Caki2 (cell line): ENCODE measurements around the gene TRIM52. TPM values are rescaled to one million over a fixed set of nuclear protein-coding genes. Genes with fewer than 3 reads are reported as not detected.

ENCODE experiments used
- DNase-seq: peaks from one replicate; pipeline ENCODE4 v3.0.0-alpha.2; 2015; ENCODE audit warnings: low read depth
- in situ Hi-C: cut with HindIII; loops from 2 replicates; pipeline ENCODE4 v1.10.0; 2016; ENCODE audit warnings: low sequenced_read_pairs, low pct_unique_long_range_greater_than_20kb, mixed read lengths
- total RNA-seq: library from RNA; depleted of rRNA; stranded (reverse); fragments of >200 nt; shearing (Covaris generic); gene quantifications from 2 replicates; pipeline ENCODE4 v1.2.3, GENCODE V29; 2014; ENCODE audit warnings: low replicate concordance

Gene TRIM52
- total RNA-seq, 1 experiment from 2014 or later: 12.9 TPM

GRCh38 chr5:181236954-181237641, 23.8 kb downstream of the TRIM52 start:
- in situ Hi-C loops: no loop called here
- no peak for DNase-seq

GRCh38 chr5:181236471-181236870, 24.5 kb downstream of the TRIM52 start:
- in situ Hi-C loops: no loop called here
- DNase-seq: no peak

- no peak for DNase-seq
- in situ Hi-C loops: no loop called here
Observed at GRCh38 chr5:181235689-181236366, 25.1 kb downstream of the TRIM52 start.

GRCh38 chr5:181235323-181235688, 25.6 kb downstream of the TRIM52 start:
- no peak for DNase-seq
- in situ Hi-C loops: no loop called here

- in situ Hi-C loops: no loop called here
- no peak for DNase-seq
Observed at GRCh38 chr5:181234455-181235306, 26.3 kb downstream of the TRIM52 start.

GRCh38 chr5:181233801-181234454, 27.0 kb downstream of the TRIM52 start:
- in situ Hi-C loops: no loop called here
- no peak for DNase-seq

GRCh38 chr5:181233088-181233800, 27.7 kb downstream of the TRIM52 start:
- in situ Hi-C loops: no loop called here
- no peak for DNase-seq

GRCh38 chr5:181232593-181232992, 28.4 kb downstream of the TRIM52 start:
- in situ Hi-C loops: no loop called here
- DNase-seq: no peak

- in situ Hi-C loops: no loop called here
- DNase-seq: no peak
Observed at GRCh38 chr5:181231432-181231831, 29.5 kb downstream of the TRIM52 start.

GRCh38 chr5:181230551-181230950, 30.4 kb downstream of the TRIM52 start:
- in situ Hi-C loops: no loop called here
- no peak for DNase-seq

- in situ Hi-C loops: no loop called here
- DNase-seq: no peak
Observed at GRCh38 chr5:181229996-181230395, 30.9 kb downstream of the TRIM52 start.

GRCh38 chr5:181224390-181225229, 36.3 kb downstream of the TRIM52 start:
- in situ Hi-C loops: no loop called here
- no peak for DNase-seq

GRCh38 chr5:181223729-181224389, 37.1 kb downstream of the TRIM52 start:
- in situ Hi-C loops: no loop called here
- DNase-seq: peak; percentile 65

GRCh38 chr5:181223058-181223728, 37.8 kb downstream of the TRIM52 start, which contains the start of gene TRIM41:
Gene TRIM41 (plus strand): TSS chr5:181223281. CDS start chr5:181224000, 719 bp downstream.
- in situ Hi-C loops: no loop called here

GRCh38 chr5:181222630-181223057, 38.3 kb downstream of the TRIM52 start:
- in situ Hi-C loops: no loop called here
- DNase-seq: no peak

More at GRCh38 chr5:181223058-181223728, 37.8 kb downstream of the TRIM52 start, which contains the start of gene TRIM41:
- peak; percentile 99 for DNase-seq
